K562 (cell line): ENCODE data around the gene CCNB1. TPM values are rescaled to one million over a fixed set of nuclear protein-coding genes. Genes with fewer than 3 reads are reported as not detected.

Experiments
- DACH1 ChIP-seq: fragments of 450-650 bp; IDR thresholded peaks from 2 replicates; pipeline ENCODE4 v1.6.1; 2018; ENCODE audit not compliant: partially characterized antibody
- ESRRA ChIP-seq: fragments of 450-650 bp; IDR thresholded peaks from 2 replicates; pipeline ENCODE4 v1.6.1; 2014; ENCODE audit warnings: low read depth, mild to moderate bottlenecking, moderate library complexity, borderline replicate concordance
- ESRRB ChIP-seq: fragments of 250-450 bp; sonication (Bioruptor Pico); IDR thresholded peaks from 2 replicates; pipeline ENCODE4 v1.5.0; 2020; ENCODE audit warnings: mild to moderate bottlenecking, moderate library complexity, borderline replicate concordance
- FOXJ3 ChIP-seq: sonication (generic); formaldehyde crosslinking; IDR thresholded peaks from 2 replicates; pipeline ENCODE4 v1.4.0; 2020; ENCODE audit warnings: mild to moderate bottlenecking, missing genetic modification reagents
- GABPA ChIP-seq: fragments of 200-800 bp; sonication (Bioruptor generic); conservative IDR thresholded peaks from 2 replicates; pipeline ENCODE4 v1.6.1; 2016; ENCODE audit warnings: low read depth, missing genetic modification characterization, missing compliant biosample characterization
- KAT7 ChIP-seq: sonication (generic); formaldehyde crosslinking; IDR thresholded peaks from 2 replicates; pipeline ENCODE4 v1.8.0; 2022; ENCODE audit warnings: missing genetic modification reagents, mild to moderate bottlenecking, borderline replicate concordance
- KDM4B ChIP-seq, 2 experiments: fragments of 450-650 bp in 1 of 2; sonication (generic) in 1 of 2; IDR thresholded peaks; 2 replicates each; pipeline ENCODE4 v1.6.1; 2016 to 2017; ENCODE audit warnings: borderline replicate concordance in 2 of 2, antibody characterized with exemption in 1 of 2, low read depth in 1 of 2, mild to moderate bottlenecking in 1 of 2
- KLF1 ChIP-seq: fragments of 450-650 bp; IDR thresholded peaks from 2 replicates; pipeline ENCODE4 v1.6.1; 2016; ENCODE audit warnings: missing genetic modification characterization, missing compliant biosample characterization
- NR1H2 ChIP-seq: sonication (generic); formaldehyde crosslinking; IDR thresholded peaks from 2 replicates; pipeline ENCODE4 v1.4.0; 2020; ENCODE audit warnings: mild to moderate bottlenecking, missing genetic modification reagents
- RBM17 ChIP-seq: fragments of 200-400 bp; formaldehyde crosslinking; IDR thresholded peaks from 2 replicates; pipeline ENCODE4 v1.6.1; 2017; ENCODE audit warnings: low read depth, mild to moderate bottlenecking, low read length, borderline replicate concordance
- TCFL5 ChIP-seq: fragments of 250-450 bp; sonication (Bioruptor Pico); conservative IDR thresholded peaks from 2 replicates; pipeline ENCODE4 v1.6.1; 2021; ENCODE audit warnings: mild to moderate bottlenecking, moderate library complexity, matching md5 sums
- ZNF124 ChIP-seq: sonication (generic); formaldehyde crosslinking; IDR thresholded peaks from 2 replicates; pipeline ENCODE4 v1.8.1; 2022; ENCODE audit warnings: missing genetic modification reagents
- ZNF134 ChIP-seq: fragments of 250-450 bp; sonication (Bioruptor Pico); conservative IDR thresholded peaks from 2 replicates; pipeline ENCODE4 v1.4.0; 2020
- ZNF699 ChIP-seq: fragments of 250-450 bp; sonication (Bioruptor Pico); IDR thresholded peaks from 2 replicates; pipeline ENCODE4 v1.8.0; 2021; ENCODE audit warnings: mild to moderate bottlenecking, moderate library complexity; ENCODE audit not compliant: insufficient replicate concordance
- polyA plus RNA-seq, 8 experiments: library from polyadenylated mRNA; depleted of rRNA in 4 of 8; stranded (reverse) in 5 of 8; unstranded in 3 of 8; fragments of >200 nt; fragmentation: Nextera tagmentation in 2 of 8; fragmentation: Illumina TruSeq in 1 of 8; extraction: Ambion mirVana in 2 of 8; extraction: Trizol in 1 of 8; gene quantifications; 2 replicates each; pipeline versions ENCODE4 v1.2.1 to v1.2.3, GENCODE V29; 2011 to 2014; ENCODE audit warnings: inconsistent platforms in 1 of 8, missing spikeins in 1 of 8
- total RNA-seq, 7 experiments: library from RNA; depleted of rRNA in 6 of 7; stranded (reverse); fragments of >200 nt in 6 of 7; fragmentation: Illumina TruSeq in 2 of 7; extraction: Trizol in 2 of 7; gene quantifications; 2 replicates each; pipeline versions ENCODE4 v1.2.1 to v1.2.3, GENCODE V29; 2011 to 2021; ENCODE audit warnings: low replicate concordance in 1 of 7
- TF ChIP-seq, protein P1 (sequence below): fragments of 200-800 bp; sonication (Bioruptor generic); IDR thresholded peaks from 2 replicates; pipeline ENCODE4 v1.6.1; 2017; ENCODE audit warnings: missing genetic modification characterization, missing compliant biosample characterization
- TF ChIP-seq, protein P2 (sequence below), 2 experiments: IDR thresholded peaks; 2 replicates each; pipeline ENCODE4 v1.6.1; 2011; ENCODE audit warnings: borderline replicate concordance in 1 of 2, control low read depth in 1 of 2, low read depth in 1 of 2, low read length in 1 of 2, mild to moderate bottlenecking in 1 of 2, mixed read lengths in 1 of 2, moderate library complexity in 1 of 2; ENCODE audit not compliant: insufficient read depth in 1 of 2, insufficient read length in 1 of 2, poor library complexity in 1 of 2, severe bottlenecking in 1 of 2; ENCODE audit errors: extremely low read depth in 1 of 2
- TF ChIP-seq, protein P3 (sequence below), 2 experiments: fragments of 200-800 bp in 1 of 2; sonication (Bioruptor generic) in 1 of 2; sonication (generic) in 1 of 2; formaldehyde crosslinking in 1 of 2; IDR thresholded peaks in 1 of 2; conservative IDR thresholded peaks in 1 of 2; 2 replicates each; pipeline versions ENCODE4 v1.5.0 to v1.6.1; 2016 to 2020; ENCODE audit warnings: missing compliant biosample characterization in 1 of 2, missing genetic modification characterization in 1 of 2, missing genetic modification reagents in 1 of 2
- TF ChIP-seq, protein P4 (sequence below): IDR thresholded peaks from 2 replicates; pipeline ENCODE4 v1.6.1; 2016; ENCODE audit warnings: missing genetic modification characterization, missing compliant biosample characterization
- TF ChIP-seq, protein P5 (sequence below): sonication (generic); formaldehyde crosslinking; IDR thresholded peaks from 2 replicates; pipeline ENCODE4 v1.8.0; 2022; ENCODE audit warnings: missing genetic modification reagents, mild to moderate bottlenecking, borderline replicate concordance

The CCNB1 gene
- total and polyA plus RNA-seq, 9 of the 15 experiments (the other 6 are each of a cell fraction or from before 2014, with no cell fraction given), result 165 to 679 (median 271) TPM

DNA sequence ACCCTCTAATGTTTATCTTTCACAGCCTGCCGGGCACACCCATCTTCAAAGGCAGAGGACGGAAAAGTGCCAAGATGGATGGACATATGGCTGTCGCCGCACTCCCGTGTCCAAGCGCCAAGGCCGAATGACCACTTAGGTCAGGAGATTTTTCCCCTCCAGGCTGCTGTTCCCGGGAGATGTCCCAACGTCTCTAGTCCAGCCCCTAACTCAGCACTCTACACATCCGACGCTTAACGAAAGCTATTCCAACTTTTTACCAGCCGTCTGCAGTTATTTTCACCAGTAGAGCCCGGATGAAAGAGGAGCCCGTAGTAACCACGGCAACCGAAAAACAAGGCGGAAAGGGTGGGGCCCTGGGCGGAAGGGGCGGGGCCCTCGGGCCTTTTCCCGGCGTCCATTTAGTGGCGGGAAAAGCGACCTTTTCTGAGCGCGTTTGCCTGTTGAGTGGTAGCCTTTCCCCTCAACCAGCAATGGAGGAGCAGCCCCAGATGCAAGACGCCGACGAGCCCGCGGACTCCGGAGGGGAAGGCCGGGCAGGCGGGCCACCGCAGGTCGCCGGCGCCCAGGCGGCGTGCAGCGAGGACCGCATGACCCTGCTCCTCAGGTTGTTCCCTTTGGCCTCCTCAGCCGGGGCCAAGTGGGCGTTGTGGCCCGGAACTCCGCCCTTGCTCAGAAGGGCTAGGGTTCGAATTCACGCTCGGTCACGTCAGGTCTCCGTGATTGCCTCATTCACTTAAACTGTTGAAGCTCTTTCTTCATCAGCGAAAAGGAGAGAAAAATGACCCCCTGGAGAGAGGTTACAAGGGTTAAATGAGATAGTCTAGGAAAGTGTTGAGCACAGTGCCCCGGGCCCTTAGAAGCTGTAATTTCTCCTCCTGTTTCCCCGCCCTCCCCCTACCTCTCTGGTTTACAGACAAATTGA, 22.5 kb downstream of the CCNB1 start, which contains the start of gene CENPH (continued):
- TF ChIP-seq, protein P1, sequence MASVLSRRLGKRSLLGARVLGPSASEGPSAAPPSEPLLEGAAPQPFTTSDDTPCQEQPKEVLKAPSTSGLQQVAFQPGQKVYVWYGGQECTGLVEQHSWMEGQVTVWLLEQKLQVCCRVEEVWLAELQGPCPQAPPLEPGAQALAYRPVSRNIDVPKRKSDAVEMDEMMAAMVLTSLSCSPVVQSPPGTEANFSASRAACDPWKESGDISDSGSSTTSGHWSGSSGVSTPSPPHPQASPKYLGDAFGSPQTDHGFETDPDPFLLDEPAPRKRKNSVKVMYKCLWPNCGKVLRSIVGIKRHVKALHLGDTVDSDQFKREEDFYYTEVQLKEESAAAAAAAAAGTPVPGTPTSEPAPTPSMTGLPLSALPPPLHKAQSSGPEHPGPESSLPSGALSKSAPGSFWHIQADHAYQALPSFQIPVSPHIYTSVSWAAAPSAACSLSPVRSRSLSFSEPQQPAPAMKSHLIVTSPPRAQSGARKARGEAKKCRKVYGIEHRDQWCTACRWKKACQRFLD (CRISPR knock-in tag), result peak; percentile 90
- no peak for TF ChIP-seq ZNF124 (CRISPR knock-in tag)
- peak; percentile 34; the same call in 1 of the 2 replicates for TF ChIP-seq KLF1
- TF ChIP-seq, protein P2, sequence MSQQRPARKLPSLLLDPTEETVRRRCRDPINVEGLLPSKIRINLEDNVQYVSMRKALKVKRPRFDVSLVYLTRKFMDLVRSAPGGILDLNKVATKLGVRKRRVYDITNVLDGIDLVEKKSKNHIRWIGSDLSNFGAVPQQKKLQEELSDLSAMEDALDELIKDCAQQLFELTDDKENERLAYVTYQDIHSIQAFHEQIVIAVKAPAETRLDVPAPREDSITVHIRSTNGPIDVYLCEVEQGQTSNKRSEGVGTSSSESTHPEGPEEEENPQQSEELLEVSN (IDR thresholded peaks at IDR 0.05; ENCODE audit: borderline replicate concordance in 1 of 2, extremely low read depth in 1 of 2, insufficient read depth in 1 of 2, insufficient read length in 1 of 2, low read depth in 1 of 2, low read length in 1 of 2, poor library complexity in 1 of 2, severe bottlenecking in 1 of 2), result peak; percentile 82 to 86
- TF ChIP-seq NR1H2 (CRISPR knock-in tag), result no peak
- TF ChIP-seq, protein P3, sequence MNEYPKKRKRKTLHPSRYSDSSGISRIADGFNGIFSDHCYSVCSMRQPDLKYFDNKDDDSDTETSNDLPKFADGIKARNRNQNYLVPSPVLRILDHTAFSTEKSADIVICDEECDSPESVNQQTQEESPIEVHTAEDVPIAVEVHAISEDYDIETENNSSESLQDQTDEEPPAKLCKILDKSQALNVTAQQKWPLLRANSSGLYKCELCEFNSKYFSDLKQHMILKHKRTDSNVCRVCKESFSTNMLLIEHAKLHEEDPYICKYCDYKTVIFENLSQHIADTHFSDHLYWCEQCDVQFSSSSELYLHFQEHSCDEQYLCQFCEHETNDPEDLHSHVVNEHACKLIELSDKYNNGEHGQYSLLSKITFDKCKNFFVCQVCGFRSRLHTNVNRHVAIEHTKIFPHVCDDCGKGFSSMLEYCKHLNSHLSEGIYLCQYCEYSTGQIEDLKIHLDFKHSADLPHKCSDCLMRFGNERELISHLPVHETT (CRISPR knock-in tag; conservative IDR thresholded peaks at IDR 0.05 in 1 of 2, IDR thresholded peaks at IDR 0.05 in 1 of 2), result peak in 1 of 2 experiments; percentile 49; a peak in 1 of 4 replicates
- no peak for TF ChIP-seq TCFL5
- TF ChIP-seq ESRRB, result no peak
- no peak; the same call in 1 of the 2 replicates for TF ChIP-seq KAT7 (CRISPR knock-in tag)
- TF ChIP-seq, protein P4, sequence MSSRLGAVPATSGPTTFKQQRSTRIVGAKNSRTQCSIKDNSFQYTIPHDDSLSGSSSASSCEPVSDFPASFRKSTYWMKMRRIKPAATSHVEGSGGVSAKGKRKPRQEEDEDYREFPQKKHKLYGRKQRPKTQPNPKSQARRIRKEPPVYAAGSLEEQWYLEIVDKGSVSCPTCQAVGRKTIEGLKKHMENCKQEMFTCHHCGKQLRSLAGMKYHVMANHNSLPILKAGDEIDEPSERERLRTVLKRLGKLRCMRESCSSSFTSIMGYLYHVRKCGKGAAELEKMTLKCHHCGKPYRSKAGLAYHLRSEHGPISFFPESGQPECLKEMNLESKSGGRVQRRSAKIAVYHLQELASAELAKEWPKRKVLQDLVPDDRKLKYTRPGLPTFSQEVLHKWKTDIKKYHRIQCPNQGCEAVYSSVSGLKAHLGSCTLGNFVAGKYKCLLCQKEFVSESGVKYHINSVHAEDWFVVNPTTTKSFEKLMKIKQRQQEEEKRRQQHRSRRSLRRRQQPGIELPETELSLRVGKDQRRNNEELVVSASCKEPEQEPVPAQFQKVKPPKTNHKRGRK, result no peak
- peak; percentile 13 for TF ChIP-seq DACH1
- no peak for TF ChIP-seq ZNF699
- TF ChIP-seq ZNF134 (CRISPR knock-in tag), result no peak
- TF ChIP-seq GABPA, result peak; percentile 95
- no peak for TF ChIP-seq RBM17
- TF ChIP-seq, protein P5, sequence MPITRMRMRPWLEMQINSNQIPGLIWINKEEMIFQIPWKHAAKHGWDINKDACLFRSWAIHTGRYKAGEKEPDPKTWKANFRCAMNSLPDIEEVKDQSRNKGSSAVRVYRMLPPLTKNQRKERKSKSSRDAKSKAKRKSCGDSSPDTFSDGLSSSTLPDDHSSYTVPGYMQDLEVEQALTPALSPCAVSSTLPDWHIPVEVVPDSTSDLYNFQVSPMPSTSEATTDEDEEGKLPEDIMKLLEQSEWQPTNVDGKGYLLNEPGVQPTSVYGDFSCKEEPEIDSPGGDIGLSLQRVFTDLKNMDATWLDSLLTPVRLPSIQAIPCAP (CRISPR knock-in tag), result no peak
- TF ChIP-seq FOXJ3 (CRISPR knock-in tag), result peak; percentile 95
- TF ChIP-seq ESRRA, result peak; percentile 70
- TF ChIP-seq KDM4B (IDR thresholded peaks at IDR 0.05; ENCODE audit: borderline replicate concordance in 2 of 2, low read depth in 1 of 2), result peak in 1 of 2 experiments; percentile 69; a peak in 1 of 4 replicates
